H9 (cell line): ENCODE data around the gene HTT-AS. TPM values are rescaled to one million over a fixed set of nuclear protein-coding genes. Genes with fewer than 3 reads are reported as not detected.

ENCODE experiments used
- DNase-seq: peaks from one replicate; pipeline ENCODE4 v3.0.0-alpha.2; 2017
- H2AFZ ChIP-seq: one replicate; pipeline ENCODE4 v1.6.1; 2013; ENCODE audit warnings: mild to moderate bottlenecking, low read length, control low read depth, moderate library complexity
- H2AK5ac ChIP-seq: 2 replicates; pipeline ENCODE4 v1.6.1; 2013; ENCODE audit warnings: low read length, control low read depth, mixed read lengths; ENCODE audit not compliant: insufficient read length
- H2BK120ac ChIP-seq: one replicate; pipeline ENCODE4 v1.6.1; 2013; ENCODE audit warnings: low read depth, mild to moderate bottlenecking, low read length, control low read depth, inconsistent platforms; ENCODE audit not compliant: poor library complexity, severe bottlenecking
- H2BK12ac ChIP-seq: 2 replicates; pipeline ENCODE4 v1.6.1; 2013; ENCODE audit warnings: low read length, control low read depth, mixed read lengths, low read depth; ENCODE audit not compliant: insufficient read length
- H2BK15ac ChIP-seq: 2 replicates; pipeline ENCODE4 v1.6.1; 2013; ENCODE audit warnings: low read depth, low read length, control low read depth
- H2BK20ac ChIP-seq: one replicate; pipeline ENCODE4 v1.6.1; 2013; ENCODE audit warnings: low read depth, mild to moderate bottlenecking, low read length, control low read depth, inconsistent platforms; ENCODE audit not compliant: poor library complexity, severe bottlenecking
- H2BK5ac ChIP-seq: 2 replicates; pipeline ENCODE4 v1.6.1; 2013; ENCODE audit warnings: low read length, control low read depth, mixed read lengths; ENCODE audit not compliant: insufficient read length
- H3K14ac ChIP-seq: 2 replicates; pipeline ENCODE4 v1.6.1; 2013; ENCODE audit warnings: low read length, control low read depth; ENCODE audit not compliant: insufficient read depth
- H3K18ac ChIP-seq: 2 replicates; pipeline ENCODE4 v1.6.1; 2013; ENCODE audit warnings: low read depth, mild to moderate bottlenecking, mixed read lengths, low read length, control low read depth; ENCODE audit not compliant: insufficient read length
- H3K23ac ChIP-seq: 2 replicates; pipeline ENCODE4 v1.6.1; 2013; ENCODE audit warnings: low read length, control low read depth, mixed read lengths, low read depth; ENCODE audit not compliant: insufficient read length
- H3K23me2 ChIP-seq: 2 replicates; pipeline ENCODE4 v1.6.1; 2013; ENCODE audit warnings: low read depth, mild to moderate bottlenecking, mixed read lengths, low read length, control low read depth; ENCODE audit not compliant: insufficient read length, poor library complexity, severe bottlenecking
- H3K27ac ChIP-seq: 2 replicates; pipeline ENCODE4 v1.5.1; 2013; ENCODE audit warnings: low read length, control low read depth, mixed read lengths, low read depth; ENCODE audit not compliant: insufficient read length
- H3K27me3 ChIP-seq: 2 replicates; pipeline ENCODE4 v1.6.1; 2013; ENCODE audit warnings: low read length, control low read depth, inconsistent platforms; ENCODE audit not compliant: insufficient read depth
- H3K4ac ChIP-seq: 2 replicates; pipeline ENCODE4 v1.6.1; 2013; ENCODE audit warnings: low read depth, mild to moderate bottlenecking, control low read depth, inconsistent platforms, low read length, moderate library complexity
- H3K4me1 ChIP-seq: 2 replicates; pipeline ENCODE4 v1.6.1; 2013; ENCODE audit warnings: low read length, control low read depth, inconsistent platforms; ENCODE audit not compliant: insufficient read depth
- H3K4me2 ChIP-seq: 2 replicates; pipeline ENCODE4 v1.6.1; 2013; ENCODE audit warnings: low read length, control low read depth, mixed read lengths; ENCODE audit not compliant: insufficient read length, insufficient read depth
- H3K56ac ChIP-seq: 2 replicates; pipeline ENCODE4 v1.6.1; 2013; ENCODE audit warnings: low read depth, mild to moderate bottlenecking, mixed read lengths, low read length, control low read depth; ENCODE audit not compliant: insufficient read length
- H3K79me1 ChIP-seq: 2 replicates; pipeline ENCODE4 v1.6.1; 2013; ENCODE audit warnings: low read depth, mild to moderate bottlenecking, moderate library complexity, low read length, control low read depth, inconsistent platforms; ENCODE audit not compliant: insufficient read depth, poor library complexity, severe bottlenecking
- H3K79me2 ChIP-seq: 2 replicates; pipeline ENCODE4 v1.6.1; 2013; ENCODE audit warnings: low read length, control low read depth, inconsistent platforms; ENCODE audit not compliant: insufficient read depth
- H3K9ac ChIP-seq: 2 replicates; pipeline ENCODE4 v1.6.1; 2013; ENCODE audit warnings: low read length, control low read depth, mixed read lengths; ENCODE audit not compliant: insufficient read length; ENCODE audit errors: extremely low read depth
- H3K9me3 ChIP-seq: one replicate; pipeline ENCODE4 v1.6.1; 2013; ENCODE audit warnings: low read depth, low read length, inconsistent platforms; ENCODE audit not compliant: control insufficient read depth
- H3T11ph ChIP-seq: one replicate; pipeline ENCODE4 v1.6.1; 2013; ENCODE audit warnings: mild to moderate bottlenecking, low read length, control low read depth, inconsistent platforms
- H4K20me1 ChIP-seq: one replicate; pipeline ENCODE4 v1.6.1; 2013; ENCODE audit not compliant: control insufficient read depth, insufficient read length, insufficient read depth
- H4K5ac ChIP-seq: 2 replicates; pipeline ENCODE4 v1.6.1; 2013; ENCODE audit warnings: low read depth, mild to moderate bottlenecking, mixed read lengths, low read length, control low read depth; ENCODE audit not compliant: insufficient read length
- H4K8ac ChIP-seq: replicated peaks from 2 replicates; pipeline ENCODE4 v1.6.1; 2013; ENCODE audit warnings: low read length, control low read depth, mixed read lengths, low read depth; ENCODE audit not compliant: insufficient read length
- H4K91ac ChIP-seq: 2 replicates; pipeline ENCODE4 v1.6.1; 2013; ENCODE audit warnings: low read depth, mild to moderate bottlenecking, moderate library complexity, mixed read lengths, low read length, control low read depth; ENCODE audit not compliant: insufficient read length
- H3K27ac Mint-ChIP-seq, 3 experiments: 2 replicates in 2 of 3; 3 replicates in 1 of 3; pipeline ENCODE4 v1.8.0; 2020 to 2021; ENCODE audit warnings: mixed read lengths in 3 of 3, mild to moderate bottlenecking in 1 of 3, moderate library complexity in 1 of 3
- H3K27me3 Mint-ChIP-seq: 2 replicates; pipeline ENCODE4 v1.8.0; 2021; ENCODE audit warnings: low read depth, mild to moderate bottlenecking, moderate library complexity, mixed read lengths
- H3K36me3 Mint-ChIP-seq, 3 experiments: 2 replicates in 2 of 3; 3 replicates in 1 of 3; pipeline ENCODE4 v1.8.0; 2020 to 2021; ENCODE audit warnings: low read depth in 3 of 3, mixed read lengths in 3 of 3; ENCODE audit not compliant: insufficient read depth in 1 of 3
- H3K4me1 Mint-ChIP-seq, 2 experiments: 2 replicates each; pipeline ENCODE4 v1.8.0; 2020; ENCODE audit warnings: mixed read lengths in 2 of 2
- H3K4me3 Mint-ChIP-seq, 2 experiments: 2 replicates in 1 of 2; 3 replicates in 1 of 2; pipeline ENCODE4 v1.8.0; 2020 to 2021; ENCODE audit warnings: mild to moderate bottlenecking in 2 of 2, mixed read lengths in 2 of 2, moderate library complexity in 1 of 2
- H3K9me3 Mint-ChIP-seq, 2 experiments: 2 replicates in 1 of 2; 3 replicates in 1 of 2; pipeline ENCODE4 v1.8.0; 2020; ENCODE audit warnings: mild to moderate bottlenecking in 2 of 2, mixed read lengths in 2 of 2, moderate library complexity in 1 of 2
- WGBS: extraction: QIAGEN DNeasy Blood & Tissue Kit; methylation state at CpG from one replicate; pipeline ENCODE4 v1.1.7; 2013; ENCODE audit warnings: missing lambda C conversion rate, low lambda C conversion rate, mixed read lengths; ENCODE audit not compliant: insufficient read length; ENCODE audit errors: extremely low coverage; 5-methylcytosine and 5-hydroxymethylcytosine counted together
- total RNA-seq: library from RNA; stranded (reverse); gene quantifications from 2 replicates; pipeline ENCODE4 v1.2.1, GENCODE V29; 2021
- TF ChIP-seq, protein P1 (sequence below): fragments of 200-600 bp; sonication (generic); conservative IDR thresholded peaks from 3 replicates; pipeline ENCODE4 v1.8.0; 2021; ENCODE audit warnings: antibody characterized with exemption, mild to moderate bottlenecking

The HTT-AS gene
- total RNA-seq, 1 experiment from 2014 or later: not detected

DNA sequence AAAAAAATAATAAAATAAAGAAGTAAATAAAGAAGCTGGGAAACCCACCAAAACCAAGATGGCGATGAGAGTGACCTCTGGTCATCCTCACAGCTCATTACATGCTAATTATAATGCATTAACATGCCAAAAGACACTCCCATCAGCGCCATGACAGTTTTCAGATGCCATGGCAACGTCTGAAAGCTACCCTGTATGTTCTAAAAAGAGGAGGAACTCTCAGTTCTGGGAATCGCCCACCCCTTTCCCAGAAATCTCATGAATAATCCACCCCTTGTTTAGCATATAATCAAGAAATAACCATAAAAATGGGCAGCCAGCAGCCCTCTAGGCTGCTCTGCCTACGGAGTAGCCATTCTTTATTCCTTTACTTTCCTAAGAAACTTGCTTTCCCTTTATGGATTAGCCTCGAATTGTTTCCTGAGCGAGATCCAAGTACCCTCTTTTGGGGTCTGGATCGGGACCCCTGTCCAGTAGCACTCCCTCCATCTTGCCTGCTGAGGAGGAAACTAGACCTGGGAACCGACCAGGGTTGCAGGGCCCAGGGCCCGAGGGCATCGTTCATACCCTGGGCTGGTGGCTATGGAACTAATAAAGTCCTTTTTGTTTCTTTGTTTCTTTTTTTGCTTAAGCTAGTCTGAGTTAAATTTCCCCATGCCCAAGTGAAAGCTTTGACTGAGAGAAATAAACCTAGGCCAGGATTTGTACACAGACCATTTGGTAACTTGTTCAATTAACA lies 30.9 kb downstream of the HTT-AS start:
- Histone ChIP-seq H2AFZ (no peak overlapping the region), H3K14ac (no peak overlapping the region), H3K79me1 (no peaks in the 10 kb centered on the region), H2BK15ac (no peak overlapping the region), H4K91ac (no peak overlapping the region), H3K27me3 (no peaks in the 10 kb centered on the region), H4K8ac (no peak overlapping the region), H4K5ac (no peak overlapping the region), H3T11ph (no peak overlapping the region), H3K79me2 (no peaks in the 10 kb centered on the region), H4K20me1 (no peaks in the 10 kb centered on the region), H3K4ac (no peak overlapping the region), H3K23ac (no peak overlapping the region), H3K4me1 (no peaks in the 10 kb centered on the region; the same call in 1 of the 2 replicates), H3K18ac (no peak overlapping the region), H2AK5ac (no peak overlapping the region), H3K23me2 (no peaks in the 10 kb centered on the region), H3K4me2 (no peak overlapping the region), H2BK5ac (no peak overlapping the region), H3K9me3 (no peaks in the 10 kb centered on the region), H3K27ac (no peak overlapping the region), H3K56ac (no peak overlapping the region), H3K9ac (no peak overlapping the region), H2BK12ac (no peak overlapping the region), H2BK120ac (no peak overlapping the region), H2BK20ac (no peak overlapping the region)
- WGBS: no CpG with 5 or more reads among the region's 11 CpGs
- no peaks in the 10 kb centered on the region; a peak in 1 of 7 replicates for H3K36me3 Mint-ChIP-seq
- H3K27me3 Mint-ChIP-seq: no peaks in the 10 kb centered on the region; the same call in 1 of the 2 replicates
- H3K4me3 Mint-ChIP-seq: no peak overlapping the region
- H3K27ac Mint-ChIP-seq: no peak overlapping the region; a peak in 1 of 7 replicates
- TF ChIP-seq, protein P1, sequence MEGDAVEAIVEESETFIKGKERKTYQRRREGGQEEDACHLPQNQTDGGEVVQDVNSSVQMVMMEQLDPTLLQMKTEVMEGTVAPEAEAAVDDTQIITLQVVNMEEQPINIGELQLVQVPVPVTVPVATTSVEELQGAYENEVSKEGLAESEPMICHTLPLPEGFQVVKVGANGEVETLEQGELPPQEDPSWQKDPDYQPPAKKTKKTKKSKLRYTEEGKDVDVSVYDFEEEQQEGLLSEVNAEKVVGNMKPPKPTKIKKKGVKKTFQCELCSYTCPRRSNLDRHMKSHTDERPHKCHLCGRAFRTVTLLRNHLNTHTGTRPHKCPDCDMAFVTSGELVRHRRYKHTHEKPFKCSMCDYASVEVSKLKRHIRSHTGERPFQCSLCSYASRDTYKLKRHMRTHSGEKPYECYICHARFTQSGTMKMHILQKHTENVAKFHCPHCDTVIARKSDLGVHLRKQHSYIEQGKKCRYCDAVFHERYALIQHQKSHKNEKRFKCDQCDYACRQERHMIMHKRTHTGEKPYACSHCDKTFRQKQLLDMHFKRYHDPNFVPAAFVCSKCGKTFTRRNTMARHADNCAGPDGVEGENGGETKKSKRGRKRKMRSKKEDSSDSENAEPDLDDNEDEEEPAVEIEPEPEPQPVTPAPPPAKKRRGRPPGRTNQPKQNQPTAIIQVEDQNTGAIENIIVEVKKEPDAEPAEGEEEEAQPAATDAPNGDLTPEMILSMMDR: no peak
- no peak for DNase-seq
- no peaks in the 10 kb centered on the region for H3K9me3 Mint-ChIP-seq
- H3K4me1 Mint-ChIP-seq: peaks cover 11 to 20% of the 10 kb centered on the region in 2 experiments
